Fibroblast of lung (primary cell): ENCODE data around the gene PDLIM5.

Experiments used
- EZH2 ChIP-seq: IDR thresholded peaks from 2 replicates; pipeline ENCODE4 v1.5.1; 2012; ENCODE audit warnings: low read length, control low read depth, mild to moderate bottlenecking; ENCODE audit errors: missing control alignments
- TF ChIP-seq, protein P1 (sequence below), 2 donors: IDR thresholded peaks in 1 of 2; conservative IDR thresholded peaks in 1 of 2; 1 replicate in 1 of 2; 2 replicates in 1 of 2; pipeline ENCODE4 v1.5.1; 2011 to 2012; ENCODE audit warnings: low read length in 2 of 2, control low read depth in 1 of 2, inconsistent platforms in 1 of 2, low read depth in 1 of 2, mild to moderate bottlenecking in 1 of 2

DNA sequence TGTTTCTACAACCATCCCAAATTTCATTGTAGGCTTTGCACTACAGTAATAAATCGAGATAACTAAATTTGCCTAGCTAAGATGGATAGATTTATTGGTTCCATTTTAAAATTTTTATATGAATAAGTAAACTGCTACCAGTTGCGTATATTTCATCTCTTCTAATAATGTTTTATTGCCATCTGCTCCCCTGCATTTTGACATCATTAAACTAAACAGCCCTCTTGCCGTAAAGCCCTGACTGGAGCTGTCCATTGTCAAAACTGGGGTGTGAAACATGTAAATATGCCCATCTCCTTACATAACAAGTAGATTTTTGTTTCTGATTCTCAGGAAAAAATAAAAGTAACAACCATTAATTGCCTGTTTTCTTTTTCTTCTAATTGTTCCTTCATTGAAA is 175.2 kb downstream of the PDLIM5 start:
- TF ChIP-seq, protein P1, sequence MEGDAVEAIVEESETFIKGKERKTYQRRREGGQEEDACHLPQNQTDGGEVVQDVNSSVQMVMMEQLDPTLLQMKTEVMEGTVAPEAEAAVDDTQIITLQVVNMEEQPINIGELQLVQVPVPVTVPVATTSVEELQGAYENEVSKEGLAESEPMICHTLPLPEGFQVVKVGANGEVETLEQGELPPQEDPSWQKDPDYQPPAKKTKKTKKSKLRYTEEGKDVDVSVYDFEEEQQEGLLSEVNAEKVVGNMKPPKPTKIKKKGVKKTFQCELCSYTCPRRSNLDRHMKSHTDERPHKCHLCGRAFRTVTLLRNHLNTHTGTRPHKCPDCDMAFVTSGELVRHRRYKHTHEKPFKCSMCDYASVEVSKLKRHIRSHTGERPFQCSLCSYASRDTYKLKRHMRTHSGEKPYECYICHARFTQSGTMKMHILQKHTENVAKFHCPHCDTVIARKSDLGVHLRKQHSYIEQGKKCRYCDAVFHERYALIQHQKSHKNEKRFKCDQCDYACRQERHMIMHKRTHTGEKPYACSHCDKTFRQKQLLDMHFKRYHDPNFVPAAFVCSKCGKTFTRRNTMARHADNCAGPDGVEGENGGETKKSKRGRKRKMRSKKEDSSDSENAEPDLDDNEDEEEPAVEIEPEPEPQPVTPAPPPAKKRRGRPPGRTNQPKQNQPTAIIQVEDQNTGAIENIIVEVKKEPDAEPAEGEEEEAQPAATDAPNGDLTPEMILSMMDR (conservative IDR thresholded peaks at IDR 0.05 in 1 of 2, IDR thresholded peaks at IDR 0.05 in 1 of 2; ENCODE audit: low read depth in 1 of 2, low read length in 2 of 2), result no peak
- no peak for TF ChIP-seq EZH2
